Testis (tissue), 3 donors: ENCODE measurements around the gene NUP50. TPM values are rescaled to one million over a fixed set of nuclear protein-coding genes. Genes with fewer than 3 reads are reported as not detected.

ENCODE experiments used
- DNase-seq: peaks from one replicate; pipeline ENCODE4 v3.0.0-alpha.2; 2019
- H3K27ac ChIP-seq, 2 donors: fragments of 200-600 bp; sonication (generic); one replicate each; pipeline ENCODE4 v1.5.1; 2019
- H3K27me3 ChIP-seq: fragments of 200-600 bp; sonication (generic); one replicate; pipeline ENCODE4 v1.5.1; 2019
- H3K36me3 ChIP-seq: fragments of 200-600 bp; sonication (generic); one replicate; pipeline ENCODE4 v1.5.1; 2017; ENCODE audit warnings: low read depth; ENCODE audit errors: missing control alignments
- H3K4me1 ChIP-seq: fragments of 200-600 bp; sonication (generic); one replicate; pipeline ENCODE4 v1.5.1; 2019
- H3K4me3 ChIP-seq, 2 donors: fragments of 200-600 bp; sonication (generic); one replicate each; pipeline ENCODE4 v1.5.1; 2017 to 2019
- H3K9me3 ChIP-seq: fragments of 200-600 bp; sonication (generic); one replicate; pipeline ENCODE4 v1.5.1; 2017
- POLR2A ChIP-seq: fragments of 450-650 bp; IDR thresholded peaks from one replicate; pipeline ENCODE4 v1.6.1; 2017; ENCODE audit warnings: antibody characterized with exemption, mild to moderate bottlenecking, moderate library complexity
- WGBS, 2 donors: methylation state at CpG; one replicate each; pipeline ENCODE4 v1.1.5; 2018; 5-methylcytosine and 5-hydroxymethylcytosine counted together
- intact Hi-C: fragments of 100-400 bp; cut with DNase I; formaldehyde crosslinking; loops from one replicate; pipeline ENCODE4 v1.15.1; 2023; ENCODE audit warnings: low total_unique reads
- polyA plus RNA-seq: library from polyadenylated mRNA; stranded (reverse); fragments of 350-450 nt; fragmentation: Illumina TruSeq; extraction: RNeasy Lipid Tissue Mini Kit (QIAGEN cat#74804); gene quantifications from one replicate; pipeline ENCODE4 v1.2.3, GENCODE V29; 2014; ENCODE audit warnings: low read depth, low replicate concordance; ENCODE audit not compliant: insufficient read depth
- total RNA-seq, 2 donors: library from RNA; depleted of rRNA; stranded (reverse); fragments of >200 nt; gene quantifications; one replicate each; pipeline ENCODE4 v1.2.3, GENCODE V29; 2016
- TF ChIP-seq, protein P1 (sequence below), 3 experiments: fragments of 450-650 bp in 2 of 3; fragments of 200-600 bp in 1 of 3; sonication (generic) in 1 of 3; IDR thresholded peaks; one replicate each; pipeline ENCODE4 v1.5.1; 2016 to 2019; ENCODE audit warnings: antibody characterized with exemption in 3 of 3, mild to moderate bottlenecking in 2 of 3, moderate library complexity in 1 of 3

NUP50 gene
- total and polyA plus RNA-seq, 3 donors from 2014 or later, result 66.2 to 120 (median 119) TPM

DNA sequence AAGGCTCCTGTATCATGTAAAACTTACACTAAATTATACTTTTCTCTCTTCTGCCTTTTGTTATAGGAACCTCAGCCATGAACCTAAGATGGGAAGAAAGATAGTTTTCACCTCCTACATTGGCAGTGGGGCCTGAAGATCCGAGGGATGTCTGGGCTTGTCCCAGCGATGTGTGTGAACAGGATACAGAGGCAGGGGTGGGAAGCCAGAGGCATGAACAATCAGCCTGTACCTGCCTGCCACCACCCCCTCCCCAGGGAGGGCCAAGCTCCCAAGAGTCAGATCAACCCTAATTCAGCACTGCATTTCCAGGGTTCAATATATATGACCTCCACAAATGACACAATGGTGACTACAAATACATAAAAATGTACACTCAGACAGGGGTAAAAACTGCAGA lies 67.6 kb downstream of the NUP50 start:
- TF ChIP-seq POLR2A, result no peak
- Histone ChIP-seq H3K9me3 (no peaks in the 10 kb centered on the region), H3K27ac (no peak overlapping the region), H3K4me1 (peaks cover 9% of the 10 kb centered on the region), H3K36me3 (no peaks in the 10 kb centered on the region), H3K27me3 (no peaks in the 10 kb centered on the region), H3K4me3 (no peak overlapping the region)
- DNase-seq, result no peak
- 78 to 89% methylated on average over 2 of the region's 2 CpGs for whole genome bisulfite sequencing, 2 donors
- intact Hi-C loops, result no loop called here

DNA sequence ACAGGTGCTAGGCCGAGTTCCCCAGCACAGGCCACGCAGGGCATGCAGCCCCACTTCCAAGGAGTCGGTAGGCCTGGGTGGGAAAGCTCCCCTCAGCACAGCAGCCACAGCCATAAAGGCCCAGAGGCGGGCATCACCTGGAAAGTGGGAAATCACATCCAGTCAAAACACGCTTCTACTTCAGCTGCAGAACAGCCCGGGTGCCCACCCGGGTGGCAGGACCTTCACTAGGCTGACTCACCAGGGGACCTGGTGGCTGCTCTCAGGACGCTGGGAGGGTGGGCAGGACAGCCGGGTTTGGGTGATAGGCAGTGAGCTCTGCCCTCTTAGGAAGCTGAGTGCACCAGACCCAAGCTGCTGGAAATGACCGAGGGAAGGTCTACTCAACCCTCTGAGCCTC lies 69.7 kb downstream of the NUP50 start:
- Histone ChIP-seq H3K27ac (no peak overlapping the region), H3K27me3 (no peaks in the 10 kb centered on the region), H3K4me3 (no peak overlapping the region), H3K4me1 (no peaks in the 10 kb centered on the region), H3K36me3 (no peaks in the 10 kb centered on the region), H3K9me3 (no peaks in the 10 kb centered on the region)
- WGBS, 2 donors, result 94% methylated on average over 10 of the region's 10 CpGs; no CpG with 5 or more reads in 1 of the 2 donors
- intact Hi-C loops, result no loop called here
- DNase-seq, result no peak
- TF ChIP-seq, protein P1, sequence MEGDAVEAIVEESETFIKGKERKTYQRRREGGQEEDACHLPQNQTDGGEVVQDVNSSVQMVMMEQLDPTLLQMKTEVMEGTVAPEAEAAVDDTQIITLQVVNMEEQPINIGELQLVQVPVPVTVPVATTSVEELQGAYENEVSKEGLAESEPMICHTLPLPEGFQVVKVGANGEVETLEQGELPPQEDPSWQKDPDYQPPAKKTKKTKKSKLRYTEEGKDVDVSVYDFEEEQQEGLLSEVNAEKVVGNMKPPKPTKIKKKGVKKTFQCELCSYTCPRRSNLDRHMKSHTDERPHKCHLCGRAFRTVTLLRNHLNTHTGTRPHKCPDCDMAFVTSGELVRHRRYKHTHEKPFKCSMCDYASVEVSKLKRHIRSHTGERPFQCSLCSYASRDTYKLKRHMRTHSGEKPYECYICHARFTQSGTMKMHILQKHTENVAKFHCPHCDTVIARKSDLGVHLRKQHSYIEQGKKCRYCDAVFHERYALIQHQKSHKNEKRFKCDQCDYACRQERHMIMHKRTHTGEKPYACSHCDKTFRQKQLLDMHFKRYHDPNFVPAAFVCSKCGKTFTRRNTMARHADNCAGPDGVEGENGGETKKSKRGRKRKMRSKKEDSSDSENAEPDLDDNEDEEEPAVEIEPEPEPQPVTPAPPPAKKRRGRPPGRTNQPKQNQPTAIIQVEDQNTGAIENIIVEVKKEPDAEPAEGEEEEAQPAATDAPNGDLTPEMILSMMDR (IDR thresholded peaks at IDR 0.05), result no peak
- TF ChIP-seq POLR2A, result no peak

DNA sequence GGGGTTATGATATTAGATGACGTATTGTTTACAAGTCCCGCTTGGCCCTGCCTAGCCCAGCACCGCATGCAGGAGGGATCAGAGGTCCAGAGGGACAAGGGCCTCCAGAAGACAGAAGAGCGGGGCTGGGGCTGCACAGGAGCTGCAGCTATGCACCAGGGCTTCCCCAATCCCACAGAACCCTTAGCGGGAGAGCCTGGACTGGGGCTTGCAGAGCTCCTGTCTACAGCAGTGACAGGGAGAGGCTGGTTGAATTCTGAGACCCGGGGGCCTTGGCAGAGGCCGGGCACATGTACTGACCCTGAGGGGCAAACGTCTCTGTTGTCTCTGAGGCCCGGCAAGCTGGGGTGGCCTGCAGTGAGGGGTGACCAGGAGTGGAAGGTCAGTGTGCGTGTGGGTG lies 70.1 kb downstream of the NUP50 start:
- Histone ChIP-seq H3K9me3 (no peaks in the 10 kb centered on the region), H3K27ac (no peak overlapping the region), H3K36me3 (no peaks in the 10 kb centered on the region), H3K27me3 (no peaks in the 10 kb centered on the region), H3K4me3 (no peak overlapping the region), H3K4me1 (no peaks in the 10 kb centered on the region)
- no peak for DNase-seq
- TF ChIP-seq POLR2A, result no peak
- TF ChIP-seq, protein P1 (IDR thresholded peaks at IDR 0.05), result no peak
- WGBS, 2 donors, result 88% methylated on average over 6 to 10 of the region's 10 CpGs
- intact Hi-C loops, result no loop called here

DNA sequence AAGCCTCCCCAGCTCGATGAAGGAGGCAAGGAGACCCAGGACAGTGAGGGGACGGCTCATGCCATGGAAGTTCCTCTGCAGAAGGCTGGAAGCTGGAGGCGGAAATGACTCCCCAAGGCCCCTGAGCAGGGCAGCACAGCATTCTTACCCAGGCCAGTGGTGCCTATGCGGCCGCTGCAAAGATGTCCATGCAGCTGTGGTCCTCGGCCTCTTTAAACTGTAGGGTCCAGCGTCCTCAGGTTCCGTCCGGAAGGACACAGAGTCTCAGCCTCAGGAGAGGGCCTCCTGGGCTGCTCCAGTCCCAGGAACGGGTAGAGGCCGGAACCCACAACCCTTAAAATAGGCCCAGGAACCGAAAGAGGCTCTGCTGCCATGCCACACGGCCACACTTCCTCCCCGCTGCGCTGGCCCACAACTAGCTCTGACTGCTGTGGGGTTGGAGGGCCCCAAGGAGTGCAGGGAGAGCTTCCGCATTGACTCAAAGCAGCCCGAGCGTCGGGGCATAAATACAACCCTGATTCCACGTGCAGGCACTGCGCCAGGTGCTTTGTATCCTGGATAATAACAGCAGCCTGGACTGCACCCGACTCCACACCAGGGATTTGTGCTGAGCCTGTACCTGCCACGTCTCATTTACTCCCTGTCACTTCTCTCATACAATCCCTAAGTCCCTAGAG lies 71.5 kb downstream of the NUP50 start:
- DNase-seq, result no peak
- no peak overlapping the region for H3K4me3 ChIP-seq
- H3K9me3 ChIP-seq, result no peaks in the 10 kb centered on the region
- TF ChIP-seq, protein P1 (IDR thresholded peaks at IDR 0.05), result no peak
- TF ChIP-seq POLR2A, result no peak
- no peaks in the 10 kb centered on the region for H3K27me3 ChIP-seq
- no peaks in the 10 kb centered on the region for H3K36me3 ChIP-seq
- no peak overlapping the region for H3K27ac ChIP-seq
- intact Hi-C loops, result no loop called here
- H3K4me1 ChIP-seq, result peaks cover 7% of the 10 kb centered on the region
- WGBS, 2 donors, result 80 to 82% methylated on average over 17 to 23 of the region's 23 CpGs

DNA sequence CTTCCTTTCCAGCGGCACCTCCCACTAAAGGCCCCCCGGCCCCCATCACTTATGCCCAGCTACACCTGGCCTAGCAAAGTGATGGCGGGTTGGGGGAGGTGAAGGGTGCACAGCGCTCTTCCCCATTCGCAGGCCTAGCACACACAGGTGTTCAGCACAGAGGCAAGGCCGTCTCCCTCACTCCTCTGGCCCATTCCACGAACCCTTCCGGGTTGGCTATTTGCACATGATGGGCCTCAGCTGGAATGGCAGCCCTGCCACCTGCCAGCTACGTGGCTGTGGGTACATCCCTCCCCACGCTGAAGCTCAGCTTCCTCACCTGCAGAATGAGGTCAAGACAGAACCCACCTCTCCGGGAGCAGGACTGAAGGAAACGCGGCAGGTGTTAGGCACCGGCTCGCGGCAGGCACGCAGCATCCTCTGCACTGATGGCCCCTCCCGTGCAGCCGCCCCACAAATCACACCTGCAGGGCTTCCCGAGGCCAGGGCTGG lies 72.2 kb downstream of the NUP50 start:
- Histone ChIP-seq H3K9me3 (no peaks in the 10 kb centered on the region), H3K4me3 (no peak overlapping the region), H3K27ac (no peak overlapping the region), H3K4me1 (peaks cover 7% of the 10 kb centered on the region), H3K36me3 (no peaks in the 10 kb centered on the region), H3K27me3 (no peaks in the 10 kb centered on the region)
- no peak for DNase-seq
- intact Hi-C loops, result no loop called here
- WGBS, 2 donors, result 82 to 90% methylated on average over 15 to 20 of the region's 20 CpGs
- TF ChIP-seq, protein P1 (IDR thresholded peaks at IDR 0.05), result no peak
- no peak for TF ChIP-seq POLR2A
